Subcutaneous adipose tissue (tissue), 4 donors: ENCODE results near the gene FBXO44. TPM values are rescaled to one million over a fixed set of nuclear protein-coding genes. Genes with fewer than 3 reads are reported as not detected.

Experiments
- CTCF ChIP-seq: fragments of 450-650 bp; IDR thresholded peaks from one replicate; pipeline ENCODE4 v1.5.1; 2016; ENCODE audit warnings: low read depth, mild to moderate bottlenecking, control low read depth, antibody characterized with exemption, moderate library complexity
- total RNA-seq, 4 donors: library from RNA; depleted of rRNA; stranded (reverse); fragments of >200 nt; gene quantifications; one replicate each; pipeline ENCODE4 v1.1.0, GENCODE V29; 2016

FBXO44 gene
- total RNA-seq: 10 to 100 TPM in 1 of 4 donors, 1 to 10 TPM in 3; 6.2 to 13.1 (median 7.8) TPM

- no peak for TF ChIP-seq CTCF
Observed at GRCh38 chr1:11654137-11654938, at the start of gene FBXO44, which contains the start of gene FBXO2. TSS of gene FBXO44 (plus strand) at chr1:11654877. CDS start at chr1:11655836, 959 bp downstream. TSS of gene FBXO2 (minus strand) at chr1:11654429. CDS start at chr1:11654340, 89 bp downstream.

GRCh38 chr1:11606775-11607174, 47.9 kb upstream of the FBXO44 start:
- TF ChIP-seq CTCF: no peak

GRCh38 chr1:11610629-11611180, 44.0 kb upstream of the FBXO44 start:
- no peak for TF ChIP-seq CTCF

GRCh38 chr1:11611638-11612327, 42.9 kb upstream of the FBXO44 start:
- TF ChIP-seq CTCF: no peak

- TF ChIP-seq CTCF: no peak
Observed at GRCh38 chr1:11613347-11613746, 41.3 kb upstream of the FBXO44 start.

GRCh38 chr1:11615090-11615489, 39.6 kb upstream of the FBXO44 start:
- TF ChIP-seq CTCF: no peak

- TF ChIP-seq CTCF: no peak
Observed at GRCh38 chr1:11616766-11617165, 37.9 kb upstream of the FBXO44 start.
